Neuronal stem cell (in vitro differentiated cells): ENCODE data around the gene COL15A1.

ENCODE experiments used
- DNase-seq: peaks from one replicate; pipeline ENCODE4 v3.0.0-alpha.2; 2013; ENCODE audit warnings: low spot score
- H2AFZ ChIP-seq: one replicate; pipeline ENCODE4 v1.6.1; 2013; ENCODE audit warnings: mild to moderate bottlenecking, low read length, inconsistent platforms
- H2AK5ac ChIP-seq: 2 replicates; pipeline ENCODE4 v1.6.1; 2013; ENCODE audit warnings: low read depth, mild to moderate bottlenecking, inconsistent platforms, low read length, moderate library complexity, mixed read lengths
- H2BK120ac ChIP-seq: 2 replicates; pipeline ENCODE4 v1.6.1; 2013; ENCODE audit warnings: low read depth, mild to moderate bottlenecking, inconsistent platforms, low read length, moderate library complexity, mixed read lengths
- H2BK12ac ChIP-seq: one replicate; pipeline ENCODE4 v1.6.1; 2013; ENCODE audit warnings: low read length, inconsistent platforms
- H2BK15ac ChIP-seq: 2 replicates; pipeline ENCODE4 v1.6.1; 2013; ENCODE audit warnings: mild to moderate bottlenecking, low read length, inconsistent platforms, mixed read lengths
- H2BK5ac ChIP-seq: one replicate; pipeline ENCODE4 v1.6.1; 2013; ENCODE audit warnings: inconsistent platforms, mild to moderate bottlenecking, low read length, moderate library complexity
- H3K14ac ChIP-seq: one replicate; pipeline ENCODE4 v1.6.1; 2013; ENCODE audit warnings: low read length, inconsistent platforms
- H3K18ac ChIP-seq: 2 replicates; pipeline ENCODE4 v1.6.1; 2013; ENCODE audit warnings: low read length, inconsistent platforms
- H3K23ac ChIP-seq: 2 replicates; pipeline ENCODE4 v1.6.1; 2013; ENCODE audit warnings: low read depth, mild to moderate bottlenecking, mixed read lengths, low read length, inconsistent platforms; ENCODE audit not compliant: poor library complexity
- H3K27ac ChIP-seq: replicated peaks from 3 replicates; pipeline ENCODE4 v1.5.1; 2013; ENCODE audit warnings: low read length, inconsistent platforms
- H3K27me3 ChIP-seq, 3 experiments: 2 replicates each; pipeline ENCODE4 v1.6.1; 2013; ENCODE audit warnings: low read length in 3 of 3, mild to moderate bottlenecking in 2 of 3, inconsistent platforms in 1 of 3, low read depth in 1 of 3, mixed read lengths in 1 of 3, moderate library complexity in 1 of 3; ENCODE audit not compliant: control insufficient read depth in 3 of 3, insufficient read depth in 3 of 3
- H3K36me3 ChIP-seq, 2 donors: replicated peaks in 1 of 2; 2 replicates each; pipeline ENCODE4 v1.6.1; 2013; ENCODE audit warnings: low read length in 2 of 2; ENCODE audit not compliant: control insufficient read depth in 2 of 2, insufficient read depth in 2 of 2
- H3K4ac ChIP-seq: 2 replicates; pipeline ENCODE4 v1.6.1; 2013; ENCODE audit warnings: inconsistent platforms, mild to moderate bottlenecking, low read length, moderate library complexity
- H3K4me1 ChIP-seq, 2 donors: 1 replicate in 1 of 2; 2 replicates in 1 of 2; pipeline ENCODE4 v1.6.1; 2013; ENCODE audit warnings: low read length in 2 of 2, low read depth in 1 of 2; ENCODE audit not compliant: control insufficient read depth in 2 of 2, insufficient read depth in 1 of 2
- H3K4me2 ChIP-seq: one replicate; pipeline ENCODE4 v1.6.1; 2013; ENCODE audit warnings: mild to moderate bottlenecking, low read length, inconsistent platforms; ENCODE audit not compliant: insufficient read depth, poor library complexity, severe bottlenecking
- H3K4me3 ChIP-seq, 2 donors: 2 replicates each; pipeline ENCODE4 v1.5.1; 2013; ENCODE audit warnings: low read length in 2 of 2, mild to moderate bottlenecking in 2 of 2, inconsistent platforms in 1 of 2, moderate library complexity in 1 of 2
- H3K79me1 ChIP-seq: one replicate; pipeline ENCODE4 v1.6.1; 2013; ENCODE audit warnings: low read depth, mild to moderate bottlenecking, inconsistent platforms, low read length, moderate library complexity
- H3K9ac ChIP-seq: one replicate; pipeline ENCODE4 v1.6.1; 2013; ENCODE audit warnings: mild to moderate bottlenecking, low read depth, low read length, inconsistent platforms; ENCODE audit not compliant: poor library complexity
- H3K9me3 ChIP-seq, 2 donors: replicated peaks in 1 of 2; 2 replicates each; pipeline versions ENCODE3 to v1.6.1; 2013; ENCODE audit warnings: low read length in 2 of 2, mild to moderate bottlenecking in 2 of 2, inconsistent platforms in 1 of 2, low read depth in 1 of 2, mixed read lengths in 1 of 2, moderate library complexity in 1 of 2; ENCODE audit not compliant: control insufficient read depth in 2 of 2, insufficient read depth in 1 of 2
- H4K8ac ChIP-seq: one replicate; pipeline ENCODE4 v1.6.1; 2013; ENCODE audit warnings: low read depth, mild to moderate bottlenecking, inconsistent platforms, low read length, moderate library complexity
- H4K91ac ChIP-seq: one replicate; pipeline ENCODE4 v1.6.1; 2013; ENCODE audit warnings: low read length, low read depth, mild to moderate bottlenecking, inconsistent platforms; ENCODE audit not compliant: poor library complexity
- WGBS, 2 donors: extraction: QIAGEN DNeasy Blood & Tissue Kit; methylation state at CpG; one replicate each; pipeline ENCODE4 v1.1.7; 2013; ENCODE audit warnings: missing lambda C conversion rate in 2 of 2, mixed read lengths in 1 of 2; ENCODE audit not compliant: insufficient read length in 2 of 2, insufficient replicate concordance in 1 of 2; ENCODE audit errors: extremely low coverage in 2 of 2; 5-methylcytosine and 5-hydroxymethylcytosine counted together

The COL15A1 gene

DNA sequence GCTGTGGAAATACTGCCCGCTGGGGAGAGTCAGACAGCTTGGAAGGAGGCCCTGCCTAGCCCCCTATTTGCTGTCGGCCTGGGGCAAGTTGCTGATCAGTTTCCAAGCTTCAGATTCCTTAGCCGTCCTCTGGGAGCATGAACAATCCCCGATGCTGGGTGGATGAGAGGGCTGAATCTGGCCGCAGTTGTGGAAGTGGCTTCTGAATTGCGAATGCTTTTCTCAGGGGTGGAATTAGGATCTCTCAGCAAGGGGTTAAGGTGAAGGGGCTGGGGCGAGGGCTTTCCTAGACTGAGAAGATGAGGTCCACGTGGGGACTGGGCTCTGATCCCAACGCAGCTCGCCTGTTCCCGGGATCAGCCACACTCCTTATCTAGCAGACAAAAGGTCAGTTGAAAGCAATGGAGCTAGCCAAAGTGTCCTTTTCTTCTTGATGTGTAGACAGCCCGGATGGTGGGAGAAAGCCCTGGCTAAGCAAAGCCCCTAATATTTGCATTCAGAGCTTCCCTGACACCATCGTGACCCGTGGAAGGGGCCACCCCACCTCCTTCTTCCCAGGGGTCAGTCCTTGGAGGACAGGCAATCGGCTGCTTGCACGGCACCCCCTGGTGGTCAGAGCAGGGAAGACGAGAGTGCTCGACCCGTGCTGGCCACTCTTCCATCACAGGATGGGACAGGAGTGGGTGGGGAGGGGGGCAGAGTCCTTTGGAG, 54.9 kb downstream of the COL15A1 start:
- peak; percentile 62 for DNase-seq
- peak overlapping the region; percentile 53 for H2AK5ac ChIP-seq
- H3K4me2 ChIP-seq: no peak overlapping the region
- H3K14ac ChIP-seq: no peak overlapping the region
- no peak overlapping the region for H3K9ac ChIP-seq
- H2AFZ ChIP-seq: peak overlapping the region; percentile 88
- H3K9me3 ChIP-seq: no peaks in the 10 kb centered on the region
- H3K27ac ChIP-seq: no peak overlapping the region
- peak overlapping the region; percentile 85 for H3K18ac ChIP-seq
- no peak overlapping the region for H2BK120ac ChIP-seq
- H3K23ac ChIP-seq: no peak overlapping the region
- H3K4me3 ChIP-seq: peak overlapping the region in 1 of 2 donors; percentile 10
- H3K4me1 ChIP-seq: peaks cover 3 to 18% of the 10 kb centered on the region in 2 donors
- peak overlapping the region; percentile 86 for H2BK12ac ChIP-seq
- H2BK5ac ChIP-seq: no peak overlapping the region
- peaks cover 0 to 12% (median 0%) of the 10 kb centered on the region in 3 experiments for H3K27me3 ChIP-seq
- H4K8ac ChIP-seq: no peak overlapping the region
- H3K79me1 ChIP-seq: no peaks in the 10 kb centered on the region
- no peaks in the 10 kb centered on the region for H3K36me3 ChIP-seq
- peak overlapping the region; percentile 89 for H2BK15ac ChIP-seq
- WGBS, 2 donors: no CpG with 5 or more reads among the region's 19 CpGs
- no peak overlapping the region for H4K91ac ChIP-seq
- H3K4ac ChIP-seq: no peak overlapping the region

DNA sequence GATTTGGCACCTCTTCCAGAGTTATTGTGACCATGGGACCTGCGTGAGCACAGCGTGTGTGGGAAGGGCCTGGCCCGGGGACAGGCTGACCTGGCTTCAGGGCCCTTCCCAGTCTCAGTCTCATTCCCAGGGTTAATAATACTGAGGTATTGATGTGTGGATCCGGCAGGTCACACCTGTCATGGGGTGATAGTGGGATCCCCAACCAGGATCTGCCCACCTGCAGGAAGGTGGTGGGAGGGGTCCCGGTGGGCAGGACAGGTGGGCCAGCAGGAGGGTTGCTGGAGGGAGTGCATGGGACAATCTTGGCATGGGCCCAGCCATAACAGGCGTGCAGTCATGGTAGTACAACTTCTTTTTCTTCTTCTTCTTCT, 55.4 kb downstream of the COL15A1 start:
- no peaks in the 10 kb centered on the region for H3K36me3 ChIP-seq
- H3K23ac ChIP-seq: no peak overlapping the region
- H4K8ac ChIP-seq: no peak overlapping the region
- H3K9me3 ChIP-seq: no peaks in the 10 kb centered on the region
- no peak overlapping the region for H3K4me2 ChIP-seq
- no peak overlapping the region for H2BK5ac ChIP-seq
- H2BK15ac ChIP-seq: peak overlapping the region; percentile 89
- no CpG with 5 or more reads among the region's 6 CpGs for WGBS, 2 donors
- peak overlapping the region; percentile 53 for H2AK5ac ChIP-seq
- no peak overlapping the region for H3K27ac ChIP-seq
- no peak overlapping the region for H3K4me3 ChIP-seq
- H3K14ac ChIP-seq: no peak overlapping the region
- no peaks in the 10 kb centered on the region for H3K79me1 ChIP-seq
- H2AFZ ChIP-seq: no peak overlapping the region
- DNase-seq: no peak
- H2BK12ac ChIP-seq: peak overlapping the region; percentile 86
- H3K18ac ChIP-seq: no peak overlapping the region
- H2BK120ac ChIP-seq: peak overlapping the region; percentile 3
- peaks cover 0 to 12% (median 0%) of the 10 kb centered on the region in 3 experiments for H3K27me3 ChIP-seq
- peaks cover 3 to 18% of the 10 kb centered on the region in 2 donors for H3K4me1 ChIP-seq
- no peak overlapping the region for H3K4ac ChIP-seq
- no peak overlapping the region for H3K9ac ChIP-seq
- no peak overlapping the region for H4K91ac ChIP-seq

DNA sequence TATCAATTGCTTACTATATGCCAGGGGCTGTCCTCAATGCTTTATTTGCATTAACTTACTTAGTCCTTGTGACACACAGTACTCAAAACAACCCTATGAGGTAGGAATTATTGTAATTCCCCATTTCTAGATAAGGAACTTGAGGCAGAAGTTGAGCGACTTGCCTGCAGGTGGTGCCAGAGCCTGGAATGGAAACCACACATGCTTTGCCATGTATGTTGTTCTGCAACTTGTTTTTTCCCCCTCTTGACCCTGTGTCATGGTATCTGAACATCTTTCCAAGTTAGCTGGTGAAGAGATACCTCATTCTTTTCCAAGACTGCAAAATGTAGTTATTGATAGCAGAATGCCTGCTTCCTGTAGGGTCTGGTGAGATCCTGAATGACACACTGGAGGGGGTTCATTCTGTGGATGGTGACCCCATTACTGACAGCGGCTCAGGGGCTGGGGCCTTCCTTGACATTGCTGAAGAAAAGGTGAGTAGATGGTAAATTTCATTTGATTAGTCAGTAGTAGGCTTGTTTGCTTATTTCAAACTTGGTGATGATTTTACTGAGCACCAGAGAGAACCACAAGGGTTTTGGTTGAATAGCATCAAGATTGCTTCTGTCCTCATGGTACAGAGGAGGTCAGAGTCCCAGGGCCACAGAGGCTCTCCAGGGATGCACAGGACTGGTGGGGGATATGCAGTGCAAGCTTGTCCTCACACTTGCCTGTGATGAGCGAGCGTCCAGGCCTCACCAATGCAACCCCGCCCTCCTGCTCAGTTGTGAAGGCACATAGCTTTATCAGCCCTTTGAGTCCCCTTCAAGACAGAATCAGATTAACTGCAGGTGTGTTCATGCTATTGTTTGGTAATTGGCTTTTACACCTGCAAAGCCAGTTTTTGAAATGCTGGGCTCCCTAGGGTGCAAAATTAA, 57.0 kb downstream of the COL15A1 start:
- Histone ChIP-seq H3K4me1 (peaks cover 3 to 18% of the 10 kb centered on the region in 2 donors), H4K91ac (no peak overlapping the region), H2BK12ac (no peak overlapping the region), H2BK5ac (no peak overlapping the region), H3K27me3 (peaks cover 0 to 12% (median 0%) of the 10 kb centered on the region in 3 experiments), H3K14ac (no peak overlapping the region), H3K9ac (no peak overlapping the region), H2BK120ac (no peak overlapping the region), H4K8ac (no peak overlapping the region), H2BK15ac (no peak overlapping the region), H2AFZ (no peak overlapping the region), H2AK5ac (no peak overlapping the region), H3K18ac (no peak overlapping the region), H3K79me1 (no peaks in the 10 kb centered on the region), H3K4ac (no peak overlapping the region), H3K9me3 (no peaks in the 10 kb centered on the region), H3K27ac (no peak overlapping the region), H3K4me3 (no peak overlapping the region), H3K36me3 (no peaks in the 10 kb centered on the region), H3K23ac (no peak overlapping the region), H3K4me2 (no peak overlapping the region)
- WGBS, 2 donors: no CpG with 5 or more reads among the region's 5 CpGs
- no peak for DNase-seq

DNA sequence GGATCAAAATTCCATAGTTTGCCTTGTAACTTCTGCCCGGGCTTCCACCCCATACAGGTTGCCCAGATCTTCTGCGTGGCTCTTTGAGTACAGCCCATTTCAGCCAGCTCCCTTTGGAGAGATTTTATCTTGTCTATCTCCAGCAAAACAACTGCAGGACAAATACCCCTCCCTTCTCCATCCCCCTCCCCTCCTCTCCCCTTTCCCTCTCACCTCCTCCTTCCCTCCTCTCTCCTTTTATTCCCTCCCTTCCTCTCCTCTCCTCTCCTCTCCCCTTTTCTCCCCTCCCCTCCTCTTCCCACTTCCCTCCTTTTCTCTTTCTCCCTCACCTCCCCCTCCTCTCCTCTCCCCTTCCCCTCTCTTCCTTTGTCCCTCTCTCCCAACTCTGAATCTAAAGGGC, 58.2 kb downstream of the COL15A1 start:
- H3K23ac ChIP-seq: no peak overlapping the region
- no peaks in the 10 kb centered on the region for H3K79me1 ChIP-seq
- H3K27ac ChIP-seq: peak overlapping the region; percentile 29
- H3K4me1 ChIP-seq: peaks cover 3 to 18% of the 10 kb centered on the region in 2 donors
- no peak overlapping the region for H4K8ac ChIP-seq
- no peak overlapping the region for H2AFZ ChIP-seq
- H3K14ac ChIP-seq: no peak overlapping the region
- H3K27me3 ChIP-seq: peaks cover 0 to 12% (median 0%) of the 10 kb centered on the region in 3 experiments
- no peak overlapping the region for H3K4me3 ChIP-seq
- no peak for DNase-seq
- H2BK5ac ChIP-seq: no peak overlapping the region
- H3K4ac ChIP-seq: no peak overlapping the region
- H2AK5ac ChIP-seq: peak overlapping the region; percentile 56
- H3K36me3 ChIP-seq: no peaks in the 10 kb centered on the region
- no CpG with 5 or more reads among the region's 2 CpGs for WGBS, 2 donors
- no peak overlapping the region for H2BK12ac ChIP-seq
- no peaks in the 10 kb centered on the region for H3K9me3 ChIP-seq
- no peak overlapping the region for H3K4me2 ChIP-seq
- peak overlapping the region; percentile 41 for H3K18ac ChIP-seq
- H2BK120ac ChIP-seq: no peak overlapping the region
- no peak overlapping the region for H2BK15ac ChIP-seq
- no peak overlapping the region for H3K9ac ChIP-seq
- no peak overlapping the region for H4K91ac ChIP-seq
